Nephron progenitor cell (in vitro differentiated cells): ENCODE measurements around the gene CDK2.

Source experiments
- DNase-seq: peaks from one replicate; pipeline ENCODE4 v3.0.0; 2021
- H3K27ac Mint-ChIP-seq: 2 replicates; pipeline ENCODE4 v1.8.0; 2021; ENCODE audit warnings: mild to moderate bottlenecking, moderate library complexity, mixed read lengths
- H3K27me3 Mint-ChIP-seq: 2 replicates; pipeline ENCODE4 v1.8.0; 2021; ENCODE audit warnings: mild to moderate bottlenecking, low read depth, mixed read lengths; ENCODE audit not compliant: poor library complexity
- H3K36me3 Mint-ChIP-seq: 2 replicates; pipeline ENCODE4 v1.8.0; 2021; ENCODE audit warnings: low read depth, mixed read lengths
- H3K4me1 Mint-ChIP-seq: 2 replicates; pipeline ENCODE4 v1.8.0; 2021; ENCODE audit warnings: mixed read lengths
- H3K4me3 Mint-ChIP-seq: 2 replicates; pipeline ENCODE4 v1.8.0; 2021; ENCODE audit warnings: mild to moderate bottlenecking, moderate library complexity, mixed read lengths
- H3K9me3 Mint-ChIP-seq: 2 replicates; pipeline ENCODE4 v1.8.0; 2021; ENCODE audit warnings: mild to moderate bottlenecking, moderate library complexity, mixed read lengths
- TF ChIP-seq, protein P1 (sequence below): fragments of 200-600 bp; sonication (generic); IDR thresholded peaks from 2 replicates; pipeline ENCODE4 v1.5.0; 2021; ENCODE audit warnings: antibody characterized with exemption

Gene CDK2

GRCh38 chr12:55942577-55943136 lies 24.0 kb upstream of the CDK2 start:
- no peaks in the 10 kb centered on the region for H3K9me3 Mint-ChIP-seq
- no peak overlapping the region for H3K27ac Mint-ChIP-seq
- H3K27me3 Mint-ChIP-seq = peaks cover 39% of the 10 kb centered on the region
- TF ChIP-seq, protein P1, sequence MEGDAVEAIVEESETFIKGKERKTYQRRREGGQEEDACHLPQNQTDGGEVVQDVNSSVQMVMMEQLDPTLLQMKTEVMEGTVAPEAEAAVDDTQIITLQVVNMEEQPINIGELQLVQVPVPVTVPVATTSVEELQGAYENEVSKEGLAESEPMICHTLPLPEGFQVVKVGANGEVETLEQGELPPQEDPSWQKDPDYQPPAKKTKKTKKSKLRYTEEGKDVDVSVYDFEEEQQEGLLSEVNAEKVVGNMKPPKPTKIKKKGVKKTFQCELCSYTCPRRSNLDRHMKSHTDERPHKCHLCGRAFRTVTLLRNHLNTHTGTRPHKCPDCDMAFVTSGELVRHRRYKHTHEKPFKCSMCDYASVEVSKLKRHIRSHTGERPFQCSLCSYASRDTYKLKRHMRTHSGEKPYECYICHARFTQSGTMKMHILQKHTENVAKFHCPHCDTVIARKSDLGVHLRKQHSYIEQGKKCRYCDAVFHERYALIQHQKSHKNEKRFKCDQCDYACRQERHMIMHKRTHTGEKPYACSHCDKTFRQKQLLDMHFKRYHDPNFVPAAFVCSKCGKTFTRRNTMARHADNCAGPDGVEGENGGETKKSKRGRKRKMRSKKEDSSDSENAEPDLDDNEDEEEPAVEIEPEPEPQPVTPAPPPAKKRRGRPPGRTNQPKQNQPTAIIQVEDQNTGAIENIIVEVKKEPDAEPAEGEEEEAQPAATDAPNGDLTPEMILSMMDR = no peak
- H3K4me1 Mint-ChIP-seq = peaks cover 15% of the 10 kb centered on the region
- H3K36me3 Mint-ChIP-seq = no peaks in the 10 kb centered on the region
- H3K4me3 Mint-ChIP-seq = no peak overlapping the region
- no peak for DNase-seq

DNA sequence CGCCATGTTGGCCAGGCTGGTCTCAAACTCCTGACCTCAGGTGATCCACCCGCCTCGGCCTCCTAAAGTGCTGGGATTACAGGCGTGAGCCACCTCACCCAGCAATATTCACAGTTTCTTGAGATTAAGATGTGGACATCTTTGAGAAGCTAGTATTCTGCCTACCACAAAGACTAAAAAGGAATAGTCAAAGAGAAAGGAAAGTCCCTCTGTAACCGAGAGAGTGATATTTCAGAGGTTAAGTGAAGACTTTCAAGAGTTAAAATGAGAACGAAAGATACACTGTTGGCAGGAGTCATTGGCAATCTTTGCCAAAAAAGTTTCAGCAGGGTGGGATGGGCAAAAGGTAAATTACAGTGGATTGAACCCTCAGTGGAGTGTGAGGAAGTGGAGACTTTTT lies 20.1 kb upstream of the CDK2 start:
- Mint-ChIP-seq H3K4me3 (no peak overlapping the region), H3K36me3 (no peaks in the 10 kb centered on the region), H3K27ac (no peak overlapping the region), H3K4me1 (peaks cover 6% of the 10 kb centered on the region), H3K27me3 (peaks cover 25% of the 10 kb centered on the region), H3K9me3 (no peaks in the 10 kb centered on the region)
- TF ChIP-seq, protein P1 = no peak
- no peak for DNase-seq

DNA sequence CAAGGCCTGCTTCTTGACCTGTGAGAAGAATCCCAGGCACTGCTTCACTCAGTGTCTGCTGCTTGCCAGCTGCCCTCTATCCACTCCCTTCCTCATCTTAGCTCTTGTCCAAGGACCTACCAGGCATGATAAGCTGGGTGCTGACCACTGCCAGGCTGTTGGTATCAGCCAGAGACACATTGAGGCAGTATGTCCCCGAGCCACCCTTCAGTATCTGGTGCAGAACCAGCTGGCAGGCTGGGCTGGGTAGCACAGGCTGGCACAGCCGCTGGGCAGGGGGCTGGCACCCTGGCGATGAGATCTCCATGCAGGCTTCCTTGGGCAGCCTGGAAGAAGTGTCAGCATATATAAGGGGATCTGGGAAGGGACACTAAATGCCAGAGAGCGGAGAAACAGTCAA lies 11.3 kb upstream of the CDK2 start:
- Mint-ChIP-seq H3K4me3 (no peak overlapping the region), H3K4me1 (peaks cover 8% of the 10 kb centered on the region), H3K36me3 (peaks cover 5% of the 10 kb centered on the region), H3K27ac (no peak overlapping the region), H3K9me3 (no peaks in the 10 kb centered on the region), H3K27me3 (peaks cover 6% of the 10 kb centered on the region)
- DNase-seq = no peak
- TF ChIP-seq, protein P1 = no peak

GRCh38 chr12:55955800-55956508 lies 10.7 kb upstream of the CDK2 start:
- peaks cover 8% of the 10 kb centered on the region for H3K4me1 Mint-ChIP-seq
- peaks cover 10% of the 10 kb centered on the region for H3K27me3 Mint-ChIP-seq
- no peak overlapping the region for H3K27ac Mint-ChIP-seq
- H3K9me3 Mint-ChIP-seq = no peaks in the 10 kb centered on the region
- no peak overlapping the region for H3K4me3 Mint-ChIP-seq
- no peak for DNase-seq
- TF ChIP-seq, protein P1 = no peak
- peaks cover 5% of the 10 kb centered on the region for H3K36me3 Mint-ChIP-seq

- Mint-ChIP-seq H3K36me3 (peaks cover 4% of the 10 kb centered on the region), H3K4me1 (no peaks in the 10 kb centered on the region), H3K4me3 (no peak overlapping the region), H3K9me3 (no peaks in the 10 kb centered on the region), H3K27me3 (peaks cover 10% of the 10 kb centered on the region), H3K27ac (no peak overlapping the region)
- no peak for DNase-seq
- TF ChIP-seq, protein P1 = no peak
Observed at GRCh38 chr12:55957106-55957859, 9.3 kb upstream of the CDK2 start.
